GM19023 (cell line): ENCODE measurements around the gene ATP1A3.

Experiments used
- ATAC-seq: cut with Tn5 transposase; IDR thresholded peaks from one replicate; pipeline ENCODE4 v1.9.1; 2021; ENCODE audit warnings: mild to moderate bottlenecking, moderate library complexity; ENCODE audit not compliant: unreplicated experiment

The ATP1A3 gene

GRCh38 chr19:41930926-41931592, 63.0 kb downstream of the ATP1A3 start:
- no peak for ATAC-seq

DNA sequence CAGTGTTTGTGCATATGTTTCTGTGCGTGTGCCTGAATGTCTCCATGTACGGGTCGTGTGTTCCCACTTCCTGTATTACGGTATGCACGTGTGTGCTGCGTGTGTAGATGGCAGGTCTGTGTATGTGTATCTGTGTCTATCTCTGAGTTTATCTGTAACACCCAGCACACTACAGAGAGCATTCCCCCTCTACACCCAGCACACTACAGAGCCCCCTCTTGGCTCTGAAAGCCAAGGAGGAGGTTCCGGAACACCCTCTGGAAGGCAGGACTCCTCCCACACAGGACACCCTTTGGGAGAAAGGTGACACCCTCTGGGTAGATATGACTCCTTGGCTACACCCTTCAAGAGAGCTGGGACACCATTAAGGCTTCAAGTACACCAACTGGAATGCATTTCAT, 63.7 kb downstream of the ATP1A3 start:
- no peak for ATAC-seq

GRCh38 chr19:41929536-41930071, 64.4 kb downstream of the ATP1A3 start:
- no peak for ATAC-seq

GRCh38 chr19:41928754-41929535, 65.1 kb downstream of the ATP1A3 start:
- no peak for ATAC-seq

DNA sequence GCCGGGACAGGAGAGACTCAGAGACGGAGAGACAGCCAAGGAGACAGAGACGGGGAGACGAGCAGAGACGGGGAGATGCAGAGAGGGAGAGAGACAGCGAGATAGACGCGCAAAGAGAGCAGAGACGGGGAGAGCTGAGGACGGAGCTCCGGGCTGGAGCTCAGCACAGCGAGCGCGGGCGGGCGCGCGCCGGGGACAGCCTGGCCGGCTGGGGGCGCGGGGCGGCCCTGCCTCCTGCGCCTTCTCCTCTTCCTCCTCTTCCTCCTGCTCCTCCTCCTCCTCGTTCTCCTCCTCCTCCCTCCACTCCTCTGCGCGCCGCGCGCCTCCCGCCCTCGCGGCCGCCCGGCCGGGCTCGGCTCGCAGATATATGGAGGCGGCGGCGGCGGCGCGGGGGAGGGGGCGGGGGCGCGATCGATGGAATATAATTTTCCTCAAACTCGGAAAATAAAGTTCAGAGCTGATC, 65.8 kb downstream of the ATP1A3 start, which contains the start of gene ERFL:
Gene ERFL (minus strand): TSS at position 229 of the 463 bp plus-strand sequence. CDS start 15,530 bp downstream, outside the sequence.
- no peak for ATAC-seq

DNA sequence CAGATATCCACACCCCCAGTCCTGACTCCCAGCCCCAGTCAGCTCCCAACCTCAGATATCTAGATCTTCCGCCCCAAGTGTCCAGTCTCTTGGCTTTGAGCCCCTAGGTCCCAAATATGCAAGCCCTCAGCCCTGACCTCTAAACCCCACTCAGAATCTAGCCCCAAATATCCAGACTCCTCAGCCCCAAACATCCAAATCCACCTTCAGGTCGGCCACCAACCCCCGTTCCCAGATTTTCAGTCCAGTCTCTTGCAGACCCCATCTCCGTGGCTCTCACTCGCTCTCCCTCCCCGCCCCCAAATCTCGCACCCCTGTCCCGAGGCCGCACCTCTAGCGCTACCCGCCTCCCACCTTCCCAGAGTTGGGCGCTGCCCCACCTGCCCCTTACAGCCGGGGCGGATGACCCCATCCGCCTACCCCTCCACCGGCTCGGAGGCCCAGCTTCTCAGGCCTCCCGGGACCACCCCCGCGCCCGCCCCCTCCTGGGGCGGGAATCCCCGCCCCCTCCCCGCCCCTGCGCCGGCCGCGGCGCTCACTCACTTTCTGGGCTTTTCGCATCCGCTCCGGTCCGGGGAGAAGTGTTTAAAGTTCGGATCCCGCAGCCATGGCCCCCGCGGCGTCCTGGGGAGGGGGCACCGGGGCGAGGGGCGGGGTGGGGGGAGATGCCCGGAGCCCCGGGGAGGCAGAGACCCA, 66.4 kb downstream of the ATP1A3 start:
- ATAC-seq: no peak

DNA sequence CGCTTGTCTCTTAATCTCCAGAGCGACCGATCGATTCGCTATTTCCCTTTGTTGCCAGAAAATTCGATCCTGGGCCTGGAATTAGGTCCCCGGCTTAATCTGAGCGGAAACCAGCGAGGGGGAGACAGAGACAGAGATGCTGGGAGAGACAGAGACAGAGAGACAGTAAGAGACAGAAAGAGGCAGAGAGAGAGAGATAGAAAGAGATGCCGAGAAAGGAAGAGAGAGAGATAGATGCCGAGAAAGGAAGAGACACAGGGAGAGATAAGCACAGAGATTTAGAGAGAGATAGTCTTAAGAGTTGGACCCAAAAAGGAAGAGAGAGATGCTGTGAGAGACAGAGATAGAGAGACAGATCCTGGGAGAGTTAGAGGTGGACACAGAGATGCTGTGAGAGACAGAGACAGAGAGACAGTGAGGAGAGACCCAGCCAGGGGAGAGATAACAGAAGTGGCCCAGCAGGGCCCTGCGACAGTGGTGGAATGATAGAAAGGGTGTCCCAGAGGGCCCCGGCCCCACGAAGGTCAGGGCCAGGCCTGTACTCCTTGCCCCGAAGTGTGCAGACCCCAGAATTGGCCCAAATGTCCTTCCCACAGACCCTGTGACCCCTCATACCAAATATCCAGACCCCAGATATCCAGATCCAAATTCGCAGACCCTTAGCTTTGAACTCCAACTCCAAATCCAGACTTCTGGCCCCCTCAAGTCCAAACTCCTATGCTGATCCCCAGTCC, 67.1 kb downstream of the ATP1A3 start:
- ATAC-seq: no peak

- ATAC-seq: no peak
These were observed 67.8 kb downstream of the ATP1A3 start for GRCh38 chr19:41926028-41926762.

- no peak for ATAC-seq
These were observed 68.6 kb downstream of the ATP1A3 start for GRCh38 chr19:41925208-41926003.

- ATAC-seq: no peak
These were observed 69.6 kb downstream of the ATP1A3 start for GRCh38 chr19:41924151-41925145.

GRCh38 chr19:41923045-41923788, 70.8 kb downstream of the ATP1A3 start:
- ATAC-seq: no peak

GRCh38 chr19:41922585-41922984, 71.4 kb downstream of the ATP1A3 start:
- ATAC-seq: no peak

DNA sequence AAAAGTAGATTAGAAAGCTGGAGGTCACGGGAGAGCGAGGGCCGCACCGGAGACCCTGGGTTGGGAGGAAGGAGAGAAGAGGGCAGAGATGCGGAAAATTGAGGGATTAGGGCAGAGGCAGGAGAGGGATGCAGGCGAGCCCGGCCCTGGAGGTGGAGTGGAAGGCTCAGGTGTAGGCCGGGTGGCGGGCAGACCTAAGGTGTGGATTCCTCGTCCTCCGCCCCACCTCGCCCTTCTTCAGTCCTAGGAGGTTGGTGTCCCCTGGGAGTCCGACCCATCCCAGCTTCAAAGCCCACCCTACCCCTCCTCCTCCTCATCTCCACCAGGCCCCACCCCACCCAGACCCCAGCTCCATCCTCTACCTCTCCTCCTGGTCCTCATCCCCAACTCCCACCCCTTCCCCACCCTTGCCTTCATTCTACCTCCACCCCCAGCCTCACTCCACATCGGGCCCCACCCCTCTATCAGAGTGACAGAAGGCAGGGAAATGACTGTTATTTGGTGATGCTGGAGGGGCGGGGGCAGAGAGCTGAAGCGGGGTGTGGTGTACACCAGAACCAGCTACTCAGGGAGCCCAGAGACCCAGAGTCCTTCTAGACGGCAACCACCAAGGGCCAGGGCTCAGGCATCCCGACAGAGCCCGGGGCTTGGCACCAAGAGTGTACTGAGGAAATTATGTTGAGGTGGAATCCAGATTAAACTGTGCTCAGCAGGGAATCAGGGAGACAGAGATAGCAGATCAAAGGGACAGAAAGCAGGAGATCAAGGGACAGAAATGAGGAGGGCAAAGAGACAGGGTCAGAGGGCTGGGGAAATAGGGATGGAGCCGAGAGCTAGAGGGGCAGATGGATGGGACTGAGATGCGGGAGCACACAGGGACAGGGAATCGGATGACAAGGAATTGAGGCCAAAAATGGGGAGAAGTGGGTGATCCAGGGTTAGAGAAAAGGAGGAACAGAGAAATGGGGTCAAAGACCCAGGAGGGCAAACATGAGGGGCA, 72.2 kb downstream of the ATP1A3 start:
- ATAC-seq: no peak

DNA sequence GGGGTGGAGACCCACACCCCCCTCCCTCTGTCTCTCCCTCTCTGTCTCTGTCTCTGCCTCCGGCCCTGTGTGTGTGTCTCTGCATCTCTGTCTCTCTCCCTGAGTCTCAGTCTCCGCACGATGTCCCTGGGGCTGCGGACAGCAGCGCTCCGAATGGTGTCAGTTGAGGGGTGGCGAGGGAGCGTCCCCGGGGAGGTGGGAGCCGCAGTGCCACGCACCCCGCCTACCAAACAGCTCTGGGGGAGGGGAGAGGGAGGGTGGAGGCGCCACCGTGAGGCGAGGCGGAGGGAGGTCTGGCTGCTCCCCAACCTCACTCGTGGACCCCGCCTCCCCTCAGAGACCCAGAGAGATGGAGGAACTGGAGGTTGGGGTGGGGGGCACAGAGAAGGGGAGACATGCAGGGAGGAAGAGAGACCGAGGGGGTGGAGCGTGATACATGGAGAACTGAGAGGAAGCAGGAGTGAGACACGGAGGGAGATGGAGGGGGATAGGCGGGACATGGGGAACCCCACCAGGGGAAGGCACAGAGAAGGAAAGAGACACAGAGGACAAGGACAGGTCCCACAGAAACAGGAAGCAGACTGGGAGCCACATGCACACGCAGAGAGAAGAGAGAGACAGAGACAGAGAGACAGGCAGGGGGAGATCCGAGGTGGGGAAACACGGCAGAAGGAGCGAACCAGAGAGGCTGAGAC, 73.0 kb downstream of the ATP1A3 start:
- no peak for ATAC-seq

DNA sequence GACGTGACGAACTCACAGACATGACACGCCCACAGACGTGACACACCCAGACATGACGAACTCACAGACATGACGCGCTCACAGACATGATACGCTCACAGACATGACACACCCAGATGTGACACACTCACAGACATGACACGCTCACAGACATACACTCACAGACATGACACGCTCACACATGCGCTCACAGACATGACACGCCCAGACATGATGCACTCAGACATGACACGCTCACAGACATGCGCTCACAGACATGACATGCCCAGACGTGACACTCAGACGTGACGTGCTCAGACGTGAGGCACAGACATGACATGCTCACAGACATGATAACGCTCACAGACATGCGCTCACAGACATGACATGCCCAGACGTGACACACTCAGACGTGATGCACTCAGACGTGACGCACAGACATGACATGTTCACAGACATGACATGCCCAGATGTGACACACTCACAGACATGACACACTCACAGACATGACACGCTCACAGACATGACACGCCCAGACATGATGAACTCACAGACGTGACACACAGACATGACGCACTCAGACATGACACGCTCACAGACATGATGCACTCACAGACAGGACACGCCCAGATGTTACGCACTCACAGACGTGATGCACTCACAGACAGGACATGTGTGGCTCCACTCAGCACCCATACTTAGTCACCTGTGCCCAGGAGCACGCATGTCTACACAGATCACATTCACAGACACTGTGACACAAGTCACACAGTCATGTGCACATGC, 73.9 kb downstream of the ATP1A3 start:
- ATAC-seq: no peak
